ENCODE measurements around the gene FBP1.

DNA sequence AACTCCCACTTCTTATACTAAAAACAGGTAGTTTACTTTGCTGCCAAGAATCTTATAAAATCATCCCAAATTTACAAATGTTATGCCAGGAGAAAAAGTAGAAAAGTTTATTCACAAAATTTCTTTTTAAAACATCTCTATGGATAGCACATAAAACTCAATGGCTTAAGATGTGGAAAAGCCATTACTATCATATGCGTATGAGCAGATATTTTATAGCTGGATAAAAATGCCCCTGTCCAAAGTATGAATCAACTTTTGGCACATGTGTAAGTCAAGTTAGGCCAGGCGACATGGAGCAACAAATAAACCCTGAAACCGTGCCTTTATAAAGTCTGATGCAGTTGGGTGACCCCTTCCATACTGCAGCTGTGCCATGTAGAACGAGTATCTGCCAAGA lies 38.6 kb upstream of the FBP1 start:
- no peak for TF ChIP-seq YY1 (IDR thresholded peaks at IDR 0.05; ENCODE audit: insufficient read depth, insufficient read length)
- no peak for TF ChIP-seq ZNF274 (IDR thresholded peaks at IDR 0.05; ENCODE audit: low read depth, low read length)
- no peak for TF ChIP-seq SUZ12 (IDR thresholded peaks at IDR 0.05; ENCODE audit: extremely low read depth, insufficient read depth, insufficient read length)

Measured in NT2/D1 (cell line).